Duodenal mucosa (tissue), 2 donors: Measurements from ENCODE around the gene ATG9A.

Experiments
- H3K27ac ChIP-seq: one replicate; pipeline ENCODE4 v1.7.0; 2013; ENCODE audit warnings: low read depth, low read length
- H3K27me3 ChIP-seq, 2 donors: one replicate each; pipeline ENCODE4 v1.7.0; 2013; ENCODE audit warnings: low read length in 2 of 2, control low read depth in 1 of 2; ENCODE audit not compliant: insufficient read depth in 2 of 2, control insufficient read depth in 1 of 2
- H3K36me3 ChIP-seq, 2 donors: one replicate each; pipeline ENCODE4 v1.7.0; 2013; ENCODE audit warnings: low read length in 2 of 2, control low read depth in 1 of 2; ENCODE audit not compliant: insufficient read depth in 2 of 2, control insufficient read depth in 1 of 2
- H3K4me1 ChIP-seq, 2 donors: one replicate each; pipeline ENCODE4 v1.7.0; 2013; ENCODE audit warnings: low read length in 2 of 2, control low read depth in 1 of 2; ENCODE audit not compliant: insufficient read depth in 2 of 2, control insufficient read depth in 1 of 2
- H3K4me3 ChIP-seq, 2 donors: one replicate each; pipeline ENCODE4 v1.7.0; 2013; ENCODE audit warnings: low read length in 2 of 2, low read depth in 1 of 2
- H3K9ac ChIP-seq, 2 donors: one replicate each; pipeline ENCODE4 v1.7.0; 2013; ENCODE audit warnings: low read length in 2 of 2, low read depth in 1 of 2
- H3K9me3 ChIP-seq, 2 donors: one replicate each; pipeline ENCODE4 v1.7.0; 2013; ENCODE audit warnings: low read length in 2 of 2, control low read depth in 1 of 2; ENCODE audit not compliant: control insufficient read depth in 1 of 2

Gene ATG9A, protein sequence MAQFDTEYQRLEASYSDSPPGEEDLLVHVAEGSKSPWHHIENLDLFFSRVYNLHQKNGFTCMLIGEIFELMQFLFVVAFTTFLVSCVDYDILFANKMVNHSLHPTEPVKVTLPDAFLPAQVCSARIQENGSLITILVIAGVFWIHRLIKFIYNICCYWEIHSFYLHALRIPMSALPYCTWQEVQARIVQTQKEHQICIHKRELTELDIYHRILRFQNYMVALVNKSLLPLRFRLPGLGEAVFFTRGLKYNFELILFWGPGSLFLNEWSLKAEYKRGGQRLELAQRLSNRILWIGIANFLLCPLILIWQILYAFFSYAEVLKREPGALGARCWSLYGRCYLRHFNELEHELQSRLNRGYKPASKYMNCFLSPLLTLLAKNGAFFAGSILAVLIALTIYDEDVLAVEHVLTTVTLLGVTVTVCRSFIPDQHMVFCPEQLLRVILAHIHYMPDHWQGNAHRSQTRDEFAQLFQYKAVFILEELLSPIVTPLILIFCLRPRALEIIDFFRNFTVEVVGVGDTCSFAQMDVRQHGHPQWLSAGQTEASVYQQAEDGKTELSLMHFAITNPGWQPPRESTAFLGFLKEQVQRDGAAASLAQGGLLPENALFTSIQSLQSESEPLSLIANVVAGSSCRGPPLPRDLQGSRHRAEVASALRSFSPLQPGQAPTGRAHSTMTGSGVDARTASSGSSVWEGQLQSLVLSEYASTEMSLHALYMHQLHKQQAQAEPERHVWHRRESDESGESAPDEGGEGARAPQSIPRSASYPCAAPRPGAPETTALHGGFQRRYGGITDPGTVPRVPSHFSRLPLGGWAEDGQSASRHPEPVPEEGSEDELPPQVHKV

DNA sequence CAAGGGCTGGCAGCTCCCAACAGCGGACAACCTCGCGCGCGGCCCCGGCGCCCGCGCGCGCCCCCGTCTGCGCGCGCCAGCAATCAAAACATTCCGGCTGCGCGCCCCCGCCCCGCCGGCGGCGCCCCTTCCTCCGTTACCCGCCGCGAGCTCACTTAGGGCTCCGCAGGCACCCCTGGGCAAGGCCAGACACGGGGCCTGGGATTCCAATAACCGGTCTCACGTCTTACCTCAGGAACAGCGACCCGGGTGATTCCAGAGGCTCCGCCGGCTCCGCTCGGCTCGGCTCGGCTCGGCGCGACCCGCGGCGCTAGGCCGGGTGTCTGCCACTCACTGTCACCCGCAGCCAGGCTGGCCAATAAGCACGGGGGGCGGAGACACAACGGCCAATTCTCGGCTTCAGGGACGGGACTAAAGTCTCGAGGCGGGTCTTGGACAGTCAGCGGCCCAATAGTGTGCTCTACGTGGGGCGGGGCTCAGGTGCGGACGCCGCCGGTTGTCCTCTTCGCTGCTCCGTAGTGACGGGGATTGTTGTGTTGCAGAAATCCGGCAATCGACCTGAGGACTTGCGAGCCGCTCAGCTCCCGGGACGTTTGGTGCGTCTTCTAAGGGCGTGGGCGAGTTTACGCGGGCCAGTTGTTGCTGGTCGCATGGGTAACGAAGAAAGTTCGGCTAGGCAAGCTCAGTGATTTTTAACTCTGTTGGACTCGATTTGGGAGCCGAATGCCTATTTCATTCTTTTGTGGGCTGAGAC is at the start of gene ATG9A, which contains the start of gene ANKZF1:
TSS of gene ATG9A (minus strand) at position 332 of the 754 bp plus-strand sequence. CDS start 1,612 bp downstream, outside the sequence.
TSS of gene ANKZF1 (plus strand) at position 502 of the 754 bp plus-strand sequence. CDS start 452 bp downstream, outside the sequence.
- Histone ChIP-seq H3K27ac (peak within 1 kb of the TSS; percentile 94), H3K4me3 (peak within 1 kb of the TSS; percentile 93 to 98), H3K27me3 (no peaks in the 10 kb centered on the region), H3K9me3 (no peaks in the 10 kb centered on the region), H3K9ac (peak within 1 kb of the TSS; percentile 92), H3K4me1 (peaks cover 24 to 26% of the 10 kb centered on the region in 2 donors), H3K36me3 (peaks cover 46 to 50% of the 10 kb centered on the region in 2 donors)

DNA sequence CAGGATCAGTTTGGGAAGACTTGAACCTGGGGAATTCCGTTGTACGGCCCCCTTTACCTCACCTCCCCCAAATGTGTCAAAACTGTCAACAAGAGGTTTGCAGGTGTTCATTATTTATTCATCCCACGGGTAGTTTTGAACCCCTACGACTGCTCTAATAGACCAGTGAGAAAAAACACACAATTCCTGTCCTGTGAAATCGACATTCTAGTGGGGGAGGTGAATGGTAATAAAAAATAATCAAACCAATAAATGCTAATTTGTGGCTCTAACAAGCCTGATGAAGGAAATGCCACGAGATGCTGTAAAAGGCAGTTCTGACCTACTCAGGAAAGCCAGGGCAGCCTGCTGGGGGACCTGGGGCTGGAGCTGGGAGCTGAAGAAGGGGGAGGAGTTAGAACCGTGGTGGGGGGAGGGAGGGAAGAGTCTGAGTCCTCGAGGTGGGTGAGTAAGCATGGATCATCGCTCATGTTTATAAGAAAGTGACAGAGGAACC is 49.3 kb upstream of the ATG9A start:
- H3K4me1 ChIP-seq, result peaks cover 21 to 28% of the 10 kb centered on the region in 2 donors
- peak overlapping the region; percentile 89 for H3K9ac ChIP-seq
- peak overlapping the region; percentile 95 for H3K27ac ChIP-seq
- H3K36me3 ChIP-seq, result peaks cover 14 to 15% of the 10 kb centered on the region in 2 donors
- H3K4me3 ChIP-seq, result peak overlapping the region; percentile 59 to 69
- no peaks in the 10 kb centered on the region for H3K9me3 ChIP-seq
- H3K27me3 ChIP-seq, result no peaks in the 10 kb centered on the region

DNA sequence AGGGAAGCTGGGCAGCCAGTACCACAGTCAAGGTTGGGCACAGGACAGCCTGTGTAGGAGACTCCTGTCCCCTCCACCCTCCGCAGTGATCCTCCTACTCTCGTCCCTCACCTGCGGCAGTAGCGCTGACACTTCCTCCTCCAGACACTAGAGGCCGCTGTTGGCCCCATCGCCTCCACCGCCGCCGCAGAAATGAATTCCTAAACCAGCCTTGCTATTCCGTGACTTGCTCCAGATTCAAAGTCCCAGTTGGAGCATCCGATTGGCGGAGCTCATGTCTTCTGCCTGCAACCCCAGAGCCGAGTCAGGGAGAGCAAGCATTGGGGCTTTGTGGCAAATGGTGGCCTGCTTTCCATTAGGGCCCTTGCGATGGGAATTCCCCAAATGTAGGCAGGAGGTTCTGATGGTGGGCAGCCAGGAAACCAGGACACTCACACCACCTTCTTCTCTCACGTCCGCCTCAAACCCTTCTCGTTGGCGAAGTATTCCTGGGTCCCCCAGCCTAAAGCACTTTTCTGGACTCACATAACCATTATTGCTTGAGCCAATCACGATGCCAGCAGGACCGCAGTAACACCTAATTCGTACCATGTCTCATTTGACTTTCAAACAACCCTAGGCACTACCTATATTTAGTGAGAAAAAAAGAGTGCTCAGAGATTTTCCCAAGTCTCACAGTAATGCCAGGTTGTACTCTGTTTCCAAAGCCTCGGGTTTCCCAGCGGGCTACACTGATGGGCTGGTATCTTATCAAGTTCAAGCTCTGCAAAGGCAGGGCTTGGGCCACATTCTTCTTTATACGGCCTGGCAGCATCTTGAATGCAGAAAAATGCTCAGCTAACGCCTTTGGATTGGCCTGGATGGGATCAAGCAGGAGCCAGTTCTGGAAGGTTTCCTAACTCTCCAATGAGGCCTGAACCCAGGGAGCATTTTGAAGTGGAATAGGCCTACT is 48.5 kb upstream of the ATG9A start:
- Histone ChIP-seq H3K27me3 (no peaks in the 10 kb centered on the region), H3K27ac (peak overlapping the region; percentile 95), H3K4me1 (peaks cover 21 to 28% of the 10 kb centered on the region in 2 donors), H3K36me3 (peaks cover 7 to 14% of the 10 kb centered on the region in 2 donors), H3K4me3 (peak overlapping the region; percentile 59), H3K9ac (peak overlapping the region; percentile 89), H3K9me3 (no peaks in the 10 kb centered on the region)

DNA sequence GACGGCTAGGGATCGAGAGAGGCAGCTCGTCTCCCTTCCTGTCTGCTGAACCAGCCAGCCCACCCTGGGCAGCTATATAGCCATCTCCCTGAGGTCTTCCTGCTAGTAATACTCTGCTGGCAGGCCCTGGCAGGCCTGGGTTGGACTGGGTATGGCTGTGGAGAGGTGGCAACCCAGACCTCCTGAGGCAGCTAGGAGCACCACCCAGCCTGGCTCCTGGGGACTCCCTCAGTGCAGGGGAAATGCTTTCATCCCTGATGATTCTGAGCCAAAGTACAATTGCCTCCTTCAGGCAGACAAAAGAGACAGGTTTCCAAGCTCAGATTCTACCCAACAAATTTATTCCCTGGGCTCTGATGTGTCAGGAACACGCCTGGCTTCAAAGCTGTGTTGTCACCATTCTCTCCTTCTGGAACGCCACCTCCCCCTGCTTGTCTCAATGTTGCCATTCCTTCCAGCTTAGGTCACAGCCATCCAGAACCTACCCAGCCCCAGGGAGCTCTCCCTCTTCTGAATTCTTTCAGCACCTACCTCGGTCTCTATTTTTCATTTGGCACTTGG is 45.0 kb upstream of the ATG9A start:
- Histone ChIP-seq H3K9ac (no peak overlapping the region), H3K27ac (no peak overlapping the region), H3K4me1 (peaks cover 20 to 27% of the 10 kb centered on the region in 2 donors), H3K9me3 (no peaks in the 10 kb centered on the region), H3K27me3 (no peaks in the 10 kb centered on the region), H3K4me3 (no peak overlapping the region), H3K36me3 (no peaks in the 10 kb centered on the region)

DNA sequence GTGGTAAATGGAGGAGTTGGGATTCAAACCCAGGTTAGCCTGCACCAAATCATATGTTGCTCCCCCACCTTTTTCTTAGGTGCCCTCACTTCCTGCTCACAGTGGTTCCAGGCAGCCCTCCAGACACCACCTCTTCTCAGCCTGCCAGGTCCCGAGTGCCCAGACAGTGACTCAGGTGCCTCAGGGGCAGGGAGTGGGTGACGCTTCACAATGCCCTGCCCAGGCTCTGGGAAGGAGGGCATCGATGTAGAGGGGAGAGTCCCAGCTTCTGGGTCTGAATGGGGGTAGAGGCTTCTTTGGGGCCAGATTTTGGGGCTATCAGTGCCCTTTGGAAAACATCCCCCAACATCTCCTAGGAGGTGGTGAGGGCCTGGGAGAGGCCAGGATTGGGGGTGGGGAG is 44.5 kb upstream of the ATG9A start:
- H3K27ac ChIP-seq, result no peak overlapping the region
- no peaks in the 10 kb centered on the region for H3K36me3 ChIP-seq
- H3K4me3 ChIP-seq, result no peak overlapping the region
- no peak overlapping the region for H3K9ac ChIP-seq
- H3K9me3 ChIP-seq, result no peaks in the 10 kb centered on the region
- H3K27me3 ChIP-seq, result no peaks in the 10 kb centered on the region
- H3K4me1 ChIP-seq, result peaks cover 24 to 32% of the 10 kb centered on the region in 2 donors

DNA sequence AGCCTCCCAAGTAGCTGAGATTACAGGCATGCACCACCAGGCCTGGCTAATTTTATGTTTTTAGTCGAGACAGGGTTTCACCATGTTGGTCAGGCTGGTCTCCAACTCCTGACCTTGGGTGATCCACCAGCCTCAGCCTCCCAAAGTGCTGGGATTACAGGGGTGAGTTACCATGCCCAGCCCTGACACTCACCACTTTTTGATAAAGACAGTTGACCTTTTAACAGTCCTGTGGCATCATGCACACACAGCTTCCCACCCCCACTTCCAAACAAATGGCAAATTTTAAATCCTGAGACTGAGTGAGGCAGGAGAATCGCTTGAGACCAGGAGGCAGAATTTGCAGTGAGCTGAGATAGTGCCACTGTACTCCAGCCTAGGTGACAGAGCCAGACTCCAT is 43.6 kb upstream of the ATG9A start:
- no peak overlapping the region for H3K27ac ChIP-seq
- H3K27me3 ChIP-seq, result no peaks in the 10 kb centered on the region

DNA sequence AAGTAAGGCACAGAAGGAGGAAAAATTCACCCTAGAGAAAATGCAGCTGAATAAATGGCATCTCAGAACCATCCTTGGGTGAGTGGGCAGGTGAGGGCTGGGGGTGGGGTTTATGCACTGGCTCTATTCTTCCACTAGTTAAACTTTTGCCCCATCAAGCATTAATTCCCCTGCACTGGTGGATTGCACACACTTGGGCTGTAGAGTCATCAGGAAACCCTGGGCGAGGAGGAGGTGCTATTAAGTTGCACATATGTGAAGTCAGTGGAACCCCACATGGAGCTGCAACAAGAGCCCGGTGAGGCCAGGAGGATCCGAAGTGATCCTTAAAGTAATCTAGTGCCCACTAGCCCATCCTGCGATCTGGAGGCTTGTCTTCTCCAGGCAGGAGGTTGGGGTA is 42.9 kb upstream of the ATG9A start:
- no peaks in the 10 kb centered on the region for H3K27me3 ChIP-seq
- H3K36me3 ChIP-seq, result no peaks in the 10 kb centered on the region
- H3K9me3 ChIP-seq, result no peaks in the 10 kb centered on the region
- no peak overlapping the region for H3K9ac ChIP-seq
- no peak overlapping the region for H3K4me3 ChIP-seq
- no peak overlapping the region for H3K27ac ChIP-seq
- H3K4me1 ChIP-seq, result peaks cover 12 to 17% of the 10 kb centered on the region in 2 donors

More for the DNA sequence above, 43.6 kb upstream of the ATG9A start:
- Histone ChIP-seq H3K36me3 (no peaks in the 10 kb centered on the region), H3K4me3 (no peak overlapping the region), H3K9me3 (no peaks in the 10 kb centered on the region), H3K9ac (no peak overlapping the region), H3K4me1 (peaks cover 15 to 23% of the 10 kb centered on the region in 2 donors)

DNA sequence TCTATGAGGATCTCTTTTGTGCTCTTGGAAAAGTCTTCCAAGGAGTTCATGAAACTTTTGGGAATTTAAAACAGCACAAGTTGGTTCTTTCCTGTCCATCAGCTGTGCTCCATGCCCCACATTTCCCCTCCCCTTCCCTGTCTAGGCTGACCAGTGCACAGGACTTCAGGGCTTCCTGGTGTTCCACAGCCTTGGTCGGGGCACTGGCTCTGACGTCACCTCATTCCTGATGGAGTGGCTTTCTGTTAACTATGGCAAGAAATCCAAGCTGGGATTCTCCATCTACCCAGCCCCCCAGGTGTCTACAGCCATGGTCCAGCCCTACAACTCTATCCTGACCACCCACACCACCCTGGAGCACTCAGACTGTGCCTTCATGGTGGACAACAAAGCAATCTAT is 41.6 kb upstream of the ATG9A start:
- Histone ChIP-seq H3K9me3 (no peaks in the 10 kb centered on the region), H3K36me3 (no peaks in the 10 kb centered on the region), H3K4me3 (no peak overlapping the region), H3K9ac (no peak overlapping the region), H3K4me1 (peaks cover 12 to 14% of the 10 kb centered on the region in 2 donors), H3K27me3 (no peaks in the 10 kb centered on the region), H3K27ac (no peak overlapping the region)

DNA sequence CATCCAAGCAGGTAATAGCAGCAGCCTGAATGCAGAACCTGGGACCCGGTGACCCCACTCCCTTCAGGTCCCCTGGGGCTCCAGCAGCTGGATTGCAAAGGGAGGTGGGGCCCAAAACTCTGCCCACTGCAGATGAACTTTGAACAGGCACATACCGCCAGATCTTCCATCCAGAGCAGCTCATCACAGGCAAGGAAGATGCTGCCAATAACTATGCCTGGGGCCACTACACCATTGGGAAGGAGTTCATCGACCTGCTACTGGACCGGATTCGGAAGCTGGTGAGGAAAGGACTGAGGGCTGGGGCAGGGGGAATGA is 40.6 kb upstream of the ATG9A start:
- Histone ChIP-seq H3K27ac (no peak overlapping the region), H3K9me3 (no peaks in the 10 kb centered on the region), H3K4me1 (peaks cover 12 to 14% of the 10 kb centered on the region in 2 donors), H3K27me3 (no peaks in the 10 kb centered on the region), H3K9ac (no peak overlapping the region), H3K36me3 (no peaks in the 10 kb centered on the region), H3K4me3 (no peak overlapping the region)
